Kidney tubule cell (primary cell): Measurements from ENCODE around the gene COL6A1.
"Not testable (repeated sequence)": the region's sequence is repeated elsewhere in the genome, so short reads cannot be mapped to it uniquely, and the experiment has no call there.

ENCODE experiments used
- DNase-seq: peaks from one replicate; pipeline ENCODE4 v3.0.0-alpha.2; 2018; ENCODE audit warnings: low spot score

The COL6A1 gene

GRCh38 chr21:45945066-45945867 is 36.3 kb upstream of the COL6A1 start:
- no peak for DNase-seq

GRCh38 chr21:45945868-45946210 is 35.7 kb upstream of the COL6A1 start:
- no peak for DNase-seq

- DNase-seq = no peak
These were observed 34.3 kb upstream of the COL6A1 start for GRCh38 chr21:45947296-45947695.

GRCh38 chr21:45947716-45948255 is 33.8 kb upstream of the COL6A1 start:
- no peak for DNase-seq

- no peak for DNase-seq
These were observed 32.9 kb upstream of the COL6A1 start for GRCh38 chr21:45948576-45949141.

GRCh38 chr21:45949928-45950739 is 31.4 kb upstream of the COL6A1 start:
- no peak for DNase-seq

GRCh38 chr21:45950740-45951515 is 30.6 kb upstream of the COL6A1 start:
- DNase-seq = peak; percentile 50

GRCh38 chr21:45951676-45952075 is 29.9 kb upstream of the COL6A1 start:
- no peak for DNase-seq

GRCh38 chr21:45952527-45952926 is 29.0 kb upstream of the COL6A1 start:
- not testable (repeated sequence) for DNase-seq

- no peak for DNase-seq
These were observed 28.6 kb upstream of the COL6A1 start for GRCh38 chr21:45952974-45953373.

GRCh38 chr21:45954261-45954660 is 27.3 kb upstream of the COL6A1 start:
- DNase-seq = no peak

GRCh38 chr21:45954921-45955320 is 26.6 kb upstream of the COL6A1 start:
- no peak for DNase-seq

- DNase-seq = no peak
These were observed 24.0 kb upstream of the COL6A1 start for GRCh38 chr21:45957551-45957950.

GRCh38 chr21:45957981-45958600 is 23.5 kb upstream of the COL6A1 start:
- no peak for DNase-seq

GRCh38 chr21:45959182-45959581 is 22.4 kb upstream of the COL6A1 start:
- DNase-seq = no peak

GRCh38 chr21:45959779-45960390 is 21.7 kb upstream of the COL6A1 start:
- no peak for DNase-seq

GRCh38 chr21:45961408-45961807 is 20.2 kb upstream of the COL6A1 start:
- not testable (repeated sequence) for DNase-seq

GRCh38 chr21:45962531-45963231 is 18.9 kb upstream of the COL6A1 start:
- DNase-seq = no peak

GRCh38 chr21:45963232-45963570 is 18.4 kb upstream of the COL6A1 start:
- DNase-seq = peak; percentile 25

GRCh38 chr21:45964649-45965048 is 16.9 kb upstream of the COL6A1 start:
- DNase-seq = no peak
